K562 (cell line): Measurements from ENCODE around the gene FHL1. TPM values are rescaled to one million over a fixed set of nuclear protein-coding genes. Genes with fewer than 3 reads are reported as not detected.

Experiments
- ATAC-seq: fragments of 200-7000 bp; cut with Tn5 transposase; 3 replicates; pipeline ENCODE4 v1.9.1; 2020; ENCODE audit warnings: moderate library complexity
- BruUV-seq: library from RNA; stranded (reverse); fragments of 400-500 nt; replicated peaks from 2 replicates; lab custom pipeline; 2021; lab: Mats Ljungman, UMichigan
- CTCF ChIA-PET: fragments of 300-600 bp; formaldehyde crosslinking; extraction: SDS; loops from one replicate; lab custom pipeline; 2021; ENCODE audit warnings: low intra/inter-chr PET ratio; lab: Yijun Ruan, JAX
- POLR2A ChIA-PET: fragments of 300-600, 350-650 bp; sonication (Branson Sonifier 250); formaldehyde crosslinking; extraction: SDS; loops from one replicate; lab custom pipeline; 2021; ENCODE audit warnings: antibody characterized with exemption, inconsistent platforms; lab: Yijun Ruan, JAX
- DNase-seq, 4 experiments: peaks; one replicate each; pipeline versions ENCODE4 v3.0.0 to v3.0.0-alpha.2; 2011 to 2018; ENCODE audit warnings: low spot score in 3 of 4, mixed read lengths in 3 of 4; ENCODE audit errors: extremely low read depth in 1 of 4
- FAIRE-seq: peaks from 2 replicates; lab custom pipeline; 2011; peaks lifted over from hg19 to GRCh38; lab: Jason Lieb, UNC
- H2AFZ ChIP-seq: 2 replicates; pipeline ENCODE4 v1.6.0; 2011; ENCODE audit warnings: low read depth, low read length, control low read depth, inconsistent platforms
- H3K27ac ChIP-seq: fragments of 200-600 bp; 3 replicates; pipeline ENCODE4 v1.8.0; 2011; ENCODE audit warnings: low read depth, mild to moderate bottlenecking, control low read depth, inconsistent platforms, low read length, moderate library complexity, mixed read lengths; ENCODE audit errors: extremely low read depth
- H3K27me3 ChIP-seq, 2 experiments: fragments of 300-600 bp in 1 of 2; 2 replicates in 1 of 2; 3 replicates in 1 of 2; pipeline versions ENCODE4 v1.6.0 to v1.8.0; 2011; ENCODE audit warnings: inconsistent platforms in 2 of 2, low read length in 2 of 2, mild to moderate bottlenecking in 1 of 2, mixed read lengths in 1 of 2, moderate library complexity in 1 of 2; ENCODE audit not compliant: control insufficient read depth in 2 of 2, insufficient read depth in 2 of 2
- H3K36me3 ChIP-seq: fragments of 300-600 bp; 3 replicates; pipeline ENCODE4 v1.8.0; 2011; ENCODE audit warnings: mild to moderate bottlenecking, low read length, inconsistent platforms; ENCODE audit not compliant: control insufficient read depth, insufficient read depth
- H3K4me1 ChIP-seq, 2 experiments: fragments of 200-600 bp in 1 of 2; replicated peaks in 1 of 2; 2 replicates in 1 of 2; 3 replicates in 1 of 2; pipeline versions ENCODE4 v1.5.1 to v1.8.0; 2011; ENCODE audit warnings: inconsistent platforms in 2 of 2, low read length in 2 of 2, mild to moderate bottlenecking in 1 of 2, mixed read lengths in 1 of 2, moderate library complexity in 1 of 2; ENCODE audit not compliant: control insufficient read depth in 2 of 2, insufficient read depth in 2 of 2
- H3K4me2 ChIP-seq: 2 replicates; pipeline ENCODE4 v1.6.1; 2011; ENCODE audit warnings: low read length, control low read depth, inconsistent platforms, mixed read lengths; ENCODE audit not compliant: insufficient read depth
- H3K4me3 ChIP-seq: fragments of 200-600 bp; sonication (generic), shearing (Covaris generic); 2 replicates; pipeline ENCODE4 v1.5.1; 2016; ENCODE audit warnings: control low read depth, inconsistent platforms
- H3K79me2 ChIP-seq: fragments of 200-600 bp; 3 replicates; pipeline ENCODE4 v1.8.0; 2011; ENCODE audit warnings: low read length, inconsistent platforms; ENCODE audit not compliant: control insufficient read depth, insufficient read depth
- H3K9ac ChIP-seq, 2 experiments: 2 replicates each; pipeline versions ENCODE4 v1.6.0 to v1.6.1; 2011; ENCODE audit warnings: low read depth in 2 of 2, low read length in 2 of 2, control low read depth in 1 of 2, inconsistent platforms in 1 of 2, mild to moderate bottlenecking in 1 of 2, mixed read lengths in 1 of 2; ENCODE audit not compliant: insufficient read depth in 1 of 2
- H3K9me1 ChIP-seq: one replicate; pipeline ENCODE4 v1.6.0; 2011; ENCODE audit warnings: inconsistent platforms, mild to moderate bottlenecking, low read length, moderate library complexity; ENCODE audit not compliant: control insufficient read depth, insufficient read depth
- H3K9me3 ChIP-seq: replicated peaks from 2 replicates; pipeline ENCODE4 v1.5.1; 2011; ENCODE audit warnings: low read depth, low read length, inconsistent platforms; ENCODE audit not compliant: control insufficient read depth, insufficient read depth
- H4K20me1 ChIP-seq: replicated peaks from 2 replicates; pipeline ENCODE4 v1.6.1; 2011; ENCODE audit warnings: low read length, inconsistent platforms, mixed read lengths; ENCODE audit not compliant: control insufficient read depth, insufficient read depth
- ATF6 ChIP-seq: sonication (generic); formaldehyde crosslinking; IDR thresholded peaks from 2 replicates; pipeline ENCODE4 v1.4.0; 2020; ENCODE audit warnings: mild to moderate bottlenecking, missing genetic modification reagents
- EZH2 ChIP-seq: IDR thresholded peaks from 2 replicates; pipeline ENCODE4 v1.6.1; 2012; ENCODE audit warnings: low read depth, mild to moderate bottlenecking, inconsistent platforms, low read length, borderline replicate concordance
- HES1 ChIP-seq: fragments of 450-650 bp; IDR thresholded peaks from 2 replicates; pipeline ENCODE4 v1.6.1; 2016; ENCODE audit warnings: low read depth, mild to moderate bottlenecking, moderate library complexity
- HEY1 ChIP-seq: fragments of 250-450 bp; sonication (Bioruptor Pico); IDR thresholded peaks from 2 replicates; pipeline ENCODE4 v1.5.0; 2020; ENCODE audit warnings: mild to moderate bottlenecking, moderate library complexity, borderline replicate concordance
- KLF16 ChIP-seq: IDR thresholded peaks from 2 replicates; pipeline ENCODE4 v1.6.1; 2016; ENCODE audit warnings: antibody characterized with exemption
- MIER1 ChIP-seq: fragments of 450-650 bp; IDR thresholded peaks from 2 replicates; pipeline ENCODE4 v1.6.1; 2016; ENCODE audit warnings: antibody characterized with exemption, mild to moderate bottlenecking, low read depth
- THRB ChIP-seq: fragments of 450-650 bp; formaldehyde crosslinking; conservative IDR thresholded peaks from 2 replicates; pipeline ENCODE4 v1.4.0; 2022; ENCODE audit warnings: mild to moderate bottlenecking, missing genetic modification characterization
- ZBTB1 ChIP-seq: sonication (generic); formaldehyde crosslinking; IDR thresholded peaks from 2 replicates; pipeline ENCODE4 v1.8.1; 2023; ENCODE audit warnings: missing genetic modification reagents, low read depth, mild to moderate bottlenecking, borderline replicate concordance
- ZMIZ1 ChIP-seq, 2 experiments: fragments of 150-350 bp in 1 of 2; IDR thresholded peaks; 2 replicates each; pipeline ENCODE4 v1.6.1; 2012 to 2016; ENCODE audit warnings: low read depth in 2 of 2, low read length in 2 of 2, mild to moderate bottlenecking in 1 of 2, moderate library complexity in 1 of 2
- ZNF436 ChIP-seq: fragments of 250-450, 450-650 bp; sonication (Bioruptor Pico); formaldehyde crosslinking; IDR thresholded peaks from 2 replicates; pipeline ENCODE4 v1.7.0; 2020; ENCODE audit warnings: mild to moderate bottlenecking
- ZSCAN32 ChIP-seq: fragments of 450-650 bp; formaldehyde crosslinking; IDR thresholded peaks from 2 replicates; pipeline ENCODE4 v1.4.0; 2020; ENCODE audit warnings: mild to moderate bottlenecking, moderate library complexity
- WGBS: fragments of 100-300 bp; shearing (Covaris generic); methylation state at CpG from one replicate; pipeline ENCODE4 v1.1.6; 2016; ENCODE audit warnings: low coverage, mixed read lengths; ENCODE audit not compliant: insufficient coverage; ENCODE audit errors: missing lambda C conversion rate; 5-methylcytosine and 5-hydroxymethylcytosine counted together
- in situ Hi-C: fragments of 300-500 bp; cut with MboI; formaldehyde crosslinking; loops from 4 replicates; pipeline ENCODE4 v1.15.0; 2018; ENCODE audit warnings: inconsistent platforms, mixed read lengths
- intact Hi-C: fragments of 100-400 bp; cut with micrococcal nuclease; formaldehyde crosslinking; loops from 2 replicates; pipeline ENCODE4 v1.14.2; 2022
- polyA plus RNA-seq, 8 experiments: library from polyadenylated mRNA; depleted of rRNA in 4 of 8; stranded (reverse) in 5 of 8; unstranded in 3 of 8; fragments of >200 nt; fragmentation: Nextera tagmentation in 2 of 8; fragmentation: Illumina TruSeq in 1 of 8; extraction: Ambion mirVana in 2 of 8; extraction: Trizol in 1 of 8; gene quantifications; 2 replicates each; pipeline versions ENCODE4 v1.2.1 to v1.2.3, GENCODE V29; 2011 to 2014; ENCODE audit warnings: inconsistent platforms in 1 of 8, missing spikeins in 1 of 8
- total RNA-seq, 7 experiments: library from RNA; depleted of rRNA in 6 of 7; stranded (reverse); fragments of >200 nt in 6 of 7; fragmentation: Illumina TruSeq in 2 of 7; extraction: Trizol in 2 of 7; gene quantifications; 2 replicates each; pipeline versions ENCODE4 v1.2.1 to v1.2.3, GENCODE V29; 2011 to 2021; ENCODE audit warnings: low replicate concordance in 1 of 7

The FHL1 gene
- total and polyA plus RNA-seq, 9 of the 15 experiments (the other 6 are each of a cell fraction or from before 2014, with no cell fraction given) = 0.03 to 3.0 (median 0.13) TPM; not detected in 1

GRCh38 chrX:136210806-136211205, 63.5 kb downstream of the FHL1 start (continued):
- no peak for TF ChIP-seq THRB (CRISPR knock-in tag)
- TF ChIP-seq KLF16 = no peak

- Histone ChIP-seq H3K36me3 (peaks cover 2% of the 10 kb centered on the region; the same call in 1 of the 3 replicates), H3K9me3 (no peaks in the 10 kb centered on the region), H3K27me3 (peaks cover 0 to 8% of the 10 kb centered on the region in 2 experiments; a peak in 2 of 5 replicates), H3K4me1 (peaks cover 0 to 3% of the 10 kb centered on the region in 2 experiments; a peak in 2 of 5 replicates), H3K79me2 (no peaks in the 10 kb centered on the region), H4K20me1 (no peaks in the 10 kb centered on the region), H3K4me3 (no peak overlapping the region), H3K27ac (no peak overlapping the region), H3K4me2 (no peak overlapping the region), H2AFZ (no peak overlapping the region), H3K9ac (no peak overlapping the region), H3K9me1 (no peaks in the 10 kb centered on the region)
- ATAC-seq = no peak
- POLR2A ChIA-PET = no interaction called here
- FAIRE-seq = no peak
- intact Hi-C loops (loop anchor here (5.0 kb wide), 1 partner anchor 55 kb away; no protein-coding TSS in a partner anchor), in situ Hi-C loops (no loop called here)
- WGBS = 50% methylated on average over 2 of the region's 11 CpGs
- no TSS peak for BruUV-seq
- no peak for DNase-seq
- CTCF ChIA-PET = no interaction called here
- TF ChIP-seq ATF6 (CRISPR knock-in tag) (no peak), ZBTB1 (no peak), HEY1 (no peak), EZH2 (no peak), ZNF436 (CRISPR knock-in tag) (no peak), ZSCAN32 (CRISPR knock-in tag) (no peak), MIER1 (no peak), HES1 (no peak), ZMIZ1 (IDR thresholded peaks at IDR 0.05; ENCODE audit: low read depth in 2 of 2, low read length in 2 of 2) (no peak)
Observed at GRCh38 chrX:136211766-136212556, 64.6 kb downstream of the FHL1 start.
